GM12874 (cell line): ENCODE results near the gene P2RY6.
A peak's percentile ranks its signal among the peaks of the same experiment; 100 is the strongest.

Experiments used
- TF ChIP-seq, protein P1 (sequence below): IDR thresholded peaks from 2 replicates; pipeline ENCODE4 v1.5.1; 2011; ENCODE audit warnings: low read depth, mild to moderate bottlenecking, control low read depth, low read length, moderate library complexity; ENCODE audit not compliant: insufficient read depth

The P2RY6 gene

DNA sequence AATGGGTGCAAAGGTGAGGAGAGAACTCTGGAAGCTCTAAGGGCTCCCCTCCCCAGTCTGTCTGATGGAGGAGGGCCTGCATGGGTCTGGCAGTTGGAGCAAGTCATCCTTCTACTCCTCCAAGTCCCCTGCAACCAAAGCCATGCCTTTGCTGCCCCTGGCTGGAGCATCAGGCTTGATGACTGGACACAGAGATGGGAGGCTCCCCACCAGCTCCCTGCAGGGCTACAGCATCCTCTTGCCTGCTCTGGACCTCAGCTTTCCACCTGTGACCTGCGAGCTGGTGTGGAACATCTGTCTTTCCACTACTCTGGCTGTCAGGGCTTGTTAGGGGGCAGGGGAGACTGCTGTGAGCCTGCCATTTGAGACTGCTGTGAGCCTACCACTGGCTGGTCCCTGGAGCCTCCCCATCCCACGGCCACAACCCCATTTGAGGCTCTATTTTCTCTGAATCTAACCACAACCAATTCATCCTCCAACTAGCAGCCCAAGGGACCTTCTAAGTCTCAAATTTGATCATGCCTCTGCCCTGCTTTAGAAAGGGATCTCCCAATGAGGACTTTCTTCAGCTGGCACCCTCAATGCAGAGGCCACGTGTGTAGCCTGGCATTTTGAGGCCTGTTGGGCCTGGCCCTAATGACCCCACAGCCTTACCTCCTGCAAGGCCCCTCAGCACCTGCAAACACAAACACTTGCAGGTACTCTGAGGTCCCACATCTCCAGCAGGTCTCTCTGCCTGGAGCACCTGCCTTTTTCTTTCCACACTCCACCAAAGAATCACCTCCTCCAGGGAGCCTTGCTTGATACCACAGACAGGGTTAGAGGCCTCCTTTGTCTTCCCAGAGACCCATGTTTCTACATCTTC, 9.9 kb downstream of the P2RY6 start:
- TF ChIP-seq, protein P1, sequence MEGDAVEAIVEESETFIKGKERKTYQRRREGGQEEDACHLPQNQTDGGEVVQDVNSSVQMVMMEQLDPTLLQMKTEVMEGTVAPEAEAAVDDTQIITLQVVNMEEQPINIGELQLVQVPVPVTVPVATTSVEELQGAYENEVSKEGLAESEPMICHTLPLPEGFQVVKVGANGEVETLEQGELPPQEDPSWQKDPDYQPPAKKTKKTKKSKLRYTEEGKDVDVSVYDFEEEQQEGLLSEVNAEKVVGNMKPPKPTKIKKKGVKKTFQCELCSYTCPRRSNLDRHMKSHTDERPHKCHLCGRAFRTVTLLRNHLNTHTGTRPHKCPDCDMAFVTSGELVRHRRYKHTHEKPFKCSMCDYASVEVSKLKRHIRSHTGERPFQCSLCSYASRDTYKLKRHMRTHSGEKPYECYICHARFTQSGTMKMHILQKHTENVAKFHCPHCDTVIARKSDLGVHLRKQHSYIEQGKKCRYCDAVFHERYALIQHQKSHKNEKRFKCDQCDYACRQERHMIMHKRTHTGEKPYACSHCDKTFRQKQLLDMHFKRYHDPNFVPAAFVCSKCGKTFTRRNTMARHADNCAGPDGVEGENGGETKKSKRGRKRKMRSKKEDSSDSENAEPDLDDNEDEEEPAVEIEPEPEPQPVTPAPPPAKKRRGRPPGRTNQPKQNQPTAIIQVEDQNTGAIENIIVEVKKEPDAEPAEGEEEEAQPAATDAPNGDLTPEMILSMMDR = no peak

DNA sequence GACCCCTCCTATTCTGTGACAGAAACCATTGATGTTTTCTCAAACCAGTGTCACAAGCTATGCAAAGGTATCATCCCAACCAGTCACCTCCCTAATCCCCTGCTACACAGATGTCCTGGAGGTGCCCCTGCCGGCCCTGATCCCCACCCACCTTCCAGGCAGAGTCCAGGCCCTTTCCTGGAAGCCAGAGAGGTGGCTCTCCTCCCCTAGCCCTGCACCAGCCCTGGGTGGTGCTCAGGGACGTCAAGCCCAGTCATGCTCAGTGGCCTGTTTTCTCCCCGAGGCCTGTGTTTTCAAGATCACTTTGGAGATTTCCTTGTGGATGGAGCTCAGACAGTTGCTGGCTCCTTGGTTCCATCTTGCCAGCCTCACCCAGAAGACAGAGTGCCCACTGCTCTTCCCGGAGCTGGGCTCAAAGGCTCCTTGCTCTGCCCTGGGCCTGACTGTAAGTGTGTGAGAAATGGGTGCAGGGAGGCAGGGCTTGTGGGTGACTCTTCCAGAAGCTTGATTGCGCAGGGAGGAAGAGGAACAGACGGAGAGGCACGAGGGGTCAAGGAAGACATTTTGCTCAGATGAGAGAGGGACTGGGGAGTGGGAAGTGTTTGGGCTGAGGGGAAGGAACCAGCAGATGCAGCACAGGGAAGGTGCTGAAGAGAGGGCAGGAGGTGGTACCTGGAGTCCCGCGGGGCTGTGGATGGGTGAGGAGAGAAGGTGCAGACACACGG, 11.3 kb downstream of the P2RY6 start:
- TF ChIP-seq, protein P1 = no peak

DNA sequence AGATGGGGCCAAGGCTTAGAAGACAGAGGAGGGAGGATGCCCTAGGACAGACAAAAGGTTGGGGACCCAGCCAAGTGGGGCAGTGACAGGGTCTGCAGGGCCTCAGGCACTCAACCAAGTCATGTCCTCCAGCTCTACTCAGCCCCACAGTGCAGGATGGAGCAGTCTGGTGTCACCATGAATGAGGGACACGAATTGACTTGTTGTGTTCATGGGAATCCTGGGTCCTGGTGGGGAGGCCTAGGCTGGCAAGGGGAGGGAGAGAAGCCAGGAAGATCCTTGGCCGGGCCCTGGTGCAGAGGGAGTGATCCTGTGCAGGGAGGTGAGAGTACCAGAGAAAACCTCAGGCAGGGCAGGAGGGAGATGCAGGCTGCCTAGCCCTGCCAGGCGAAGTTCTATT, 12.0 kb downstream of the P2RY6 start:
- TF ChIP-seq, protein P1 = no peak

DNA sequence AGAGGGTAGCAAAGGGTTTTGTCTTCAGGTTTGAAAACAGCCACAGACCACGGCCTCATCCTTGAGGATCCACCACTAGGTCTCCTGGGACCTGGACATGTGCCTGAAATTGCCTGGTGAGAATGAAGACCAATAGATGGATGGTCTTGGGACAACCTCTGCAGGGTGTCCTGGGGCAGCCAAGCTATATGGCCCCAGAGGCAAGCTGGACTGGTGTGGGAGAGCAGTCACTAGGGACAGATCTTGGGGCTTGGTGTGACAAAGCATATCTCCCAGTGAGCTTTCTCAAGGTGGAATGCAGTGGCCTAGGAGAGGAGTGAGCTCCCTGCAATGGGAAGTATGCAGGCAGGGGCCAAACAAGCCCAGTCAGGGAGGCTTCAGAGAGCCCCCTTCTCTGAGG, 13.6 kb downstream of the P2RY6 start:
- TF ChIP-seq, protein P1 = no peak

DNA sequence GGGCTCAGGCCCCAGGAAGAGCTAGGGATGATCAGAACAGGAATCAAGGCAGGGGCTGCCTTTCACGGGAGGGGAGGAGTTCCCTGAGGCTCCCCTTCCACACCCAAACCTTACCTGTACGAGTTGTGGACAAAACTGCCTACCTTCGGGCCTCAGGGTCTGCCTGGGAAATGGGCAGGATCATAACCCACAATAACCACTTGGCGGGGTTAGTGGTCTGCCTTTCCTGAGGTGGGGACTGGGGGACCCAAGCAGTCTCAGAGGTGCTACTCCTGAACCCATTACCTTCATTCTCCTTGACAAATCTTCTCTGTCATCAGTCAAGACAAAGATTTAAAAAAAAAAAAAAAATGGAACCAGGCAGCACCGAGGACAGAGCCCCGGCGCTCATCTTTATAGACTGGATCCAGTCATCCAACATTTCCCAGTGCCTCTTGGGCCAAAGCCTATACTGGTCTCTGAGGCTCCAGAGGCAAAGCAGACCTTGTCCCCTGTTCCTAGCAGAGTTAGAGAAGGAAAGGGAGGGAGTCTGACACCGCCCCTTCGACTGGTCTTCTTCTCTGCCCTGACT, 14.2 kb downstream of the P2RY6 start:
- TF ChIP-seq, protein P1 = 0 out of 2 replicates have a peak, but pooled peaks have one; percentile 5

DNA sequence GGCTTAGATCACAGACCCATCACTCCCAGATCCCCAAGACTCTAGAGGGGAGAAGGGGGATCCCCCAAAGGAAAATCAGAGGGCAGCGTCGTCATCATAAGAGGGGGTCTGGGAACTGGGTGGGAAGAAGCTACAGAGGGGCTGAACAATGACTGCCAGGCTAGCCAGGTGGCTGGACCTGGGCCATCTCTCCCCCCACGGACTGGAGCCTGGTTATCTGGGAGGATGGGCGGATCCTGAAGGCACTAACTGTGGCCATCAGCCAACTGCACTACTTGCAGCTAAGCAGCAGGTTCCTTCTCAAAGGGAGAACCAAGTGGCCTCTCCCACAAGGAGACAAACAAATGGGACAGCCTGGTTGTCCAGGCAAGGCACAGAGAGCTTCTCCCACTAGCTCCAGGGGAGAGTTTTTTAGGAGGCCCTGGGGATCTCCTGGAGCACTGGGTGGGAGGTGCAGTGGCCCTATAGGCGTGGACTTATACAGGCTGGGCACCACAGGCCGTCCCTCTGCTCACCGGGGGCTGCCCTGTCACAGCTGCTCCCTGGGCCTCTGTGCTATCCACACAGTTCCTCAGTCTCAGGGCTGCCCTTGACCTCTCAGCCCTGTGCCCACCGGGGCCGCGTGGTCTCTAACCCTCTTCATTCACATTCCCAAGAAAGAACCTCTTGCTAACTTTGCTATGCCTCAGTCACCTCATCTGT, 15.4 kb downstream of the P2RY6 start:
- TF ChIP-seq, protein P1 = no peak

DNA sequence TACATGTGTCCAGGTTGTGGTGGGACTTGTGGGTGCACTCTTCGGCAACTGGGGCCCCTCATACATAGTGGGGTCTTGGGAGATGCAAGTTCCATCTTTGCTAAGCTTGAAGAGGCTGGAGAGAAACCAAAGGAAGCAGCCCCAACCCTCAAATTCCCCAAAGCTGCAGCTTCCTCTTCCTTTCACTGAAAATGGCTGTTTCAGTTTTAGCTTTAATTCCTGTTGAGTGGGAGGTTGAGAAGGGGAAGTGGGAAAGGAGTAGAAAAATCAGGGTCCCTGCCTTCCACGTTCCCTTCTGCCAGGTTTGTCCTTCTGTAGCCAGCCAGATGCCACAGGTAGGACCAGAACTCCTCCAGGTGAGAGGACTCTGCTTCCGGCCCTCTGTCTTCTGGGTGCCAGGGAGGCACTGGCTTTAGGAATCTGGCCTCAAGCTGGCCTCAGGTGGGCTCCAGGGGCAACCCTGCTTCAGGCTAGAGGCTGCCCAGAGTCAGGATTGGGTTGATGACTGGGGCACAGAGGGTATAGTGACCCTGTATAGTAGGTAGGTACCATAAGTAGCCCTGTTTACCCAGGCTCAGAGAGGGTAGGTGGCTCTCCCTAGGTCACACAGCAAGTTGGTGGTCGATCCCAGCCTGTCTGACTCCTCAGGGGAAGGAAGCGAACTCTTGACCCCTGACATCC, 16.2 kb downstream of the P2RY6 start:
- TF ChIP-seq, protein P1 = no peak
